Measurements from ENCODE around the gene AURKA.

Gene AURKA

DNA sequence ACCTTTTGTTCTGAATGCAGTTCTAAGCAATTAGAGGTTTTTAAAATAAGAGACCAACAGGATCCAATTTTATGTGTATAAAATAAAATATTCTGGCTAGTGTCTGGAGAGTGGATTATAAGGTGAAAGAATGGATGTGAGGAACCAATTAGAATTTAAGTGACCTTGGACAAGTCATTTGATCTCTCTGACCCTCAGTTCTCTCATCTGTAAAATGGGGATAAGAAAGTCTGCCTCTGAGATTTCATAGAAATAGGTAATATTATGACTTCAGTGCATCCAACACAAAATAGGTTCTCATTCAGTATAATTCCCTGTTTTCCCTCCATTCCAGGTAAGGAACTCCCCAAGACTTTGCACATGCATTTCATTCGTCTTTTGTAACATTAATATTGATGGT, 38.9 kb upstream of the AURKA start:
- Histone ChIP-seq H3K9me3 (ENCODE audit: control insufficient read depth, low read length) (no peaks in the 10 kb centered on the region), H2AFZ (no peak overlapping the region), H3K36me3 (ENCODE audit: control insufficient read depth, insufficient read depth, low read length) (no peaks in the 10 kb centered on the region), H3K4me3 (ENCODE audit: low read depth, low read length) (no peak overlapping the region), H3K9ac (no peak overlapping the region), H3K4me1 (no peaks in the 10 kb centered on the region), H3K27me3 (ENCODE audit: control insufficient read depth, insufficient read depth, low read length) (no peaks in the 10 kb centered on the region), H3K4me2 (ENCODE audit: low read length) (no peak overlapping the region), H3K79me2 (no peaks in the 10 kb centered on the region), H3K27ac (no peak overlapping the region)
- TF ChIP-seq, protein P1, sequence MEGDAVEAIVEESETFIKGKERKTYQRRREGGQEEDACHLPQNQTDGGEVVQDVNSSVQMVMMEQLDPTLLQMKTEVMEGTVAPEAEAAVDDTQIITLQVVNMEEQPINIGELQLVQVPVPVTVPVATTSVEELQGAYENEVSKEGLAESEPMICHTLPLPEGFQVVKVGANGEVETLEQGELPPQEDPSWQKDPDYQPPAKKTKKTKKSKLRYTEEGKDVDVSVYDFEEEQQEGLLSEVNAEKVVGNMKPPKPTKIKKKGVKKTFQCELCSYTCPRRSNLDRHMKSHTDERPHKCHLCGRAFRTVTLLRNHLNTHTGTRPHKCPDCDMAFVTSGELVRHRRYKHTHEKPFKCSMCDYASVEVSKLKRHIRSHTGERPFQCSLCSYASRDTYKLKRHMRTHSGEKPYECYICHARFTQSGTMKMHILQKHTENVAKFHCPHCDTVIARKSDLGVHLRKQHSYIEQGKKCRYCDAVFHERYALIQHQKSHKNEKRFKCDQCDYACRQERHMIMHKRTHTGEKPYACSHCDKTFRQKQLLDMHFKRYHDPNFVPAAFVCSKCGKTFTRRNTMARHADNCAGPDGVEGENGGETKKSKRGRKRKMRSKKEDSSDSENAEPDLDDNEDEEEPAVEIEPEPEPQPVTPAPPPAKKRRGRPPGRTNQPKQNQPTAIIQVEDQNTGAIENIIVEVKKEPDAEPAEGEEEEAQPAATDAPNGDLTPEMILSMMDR (IDR thresholded peaks at IDR 0.05) = no peak

DNA sequence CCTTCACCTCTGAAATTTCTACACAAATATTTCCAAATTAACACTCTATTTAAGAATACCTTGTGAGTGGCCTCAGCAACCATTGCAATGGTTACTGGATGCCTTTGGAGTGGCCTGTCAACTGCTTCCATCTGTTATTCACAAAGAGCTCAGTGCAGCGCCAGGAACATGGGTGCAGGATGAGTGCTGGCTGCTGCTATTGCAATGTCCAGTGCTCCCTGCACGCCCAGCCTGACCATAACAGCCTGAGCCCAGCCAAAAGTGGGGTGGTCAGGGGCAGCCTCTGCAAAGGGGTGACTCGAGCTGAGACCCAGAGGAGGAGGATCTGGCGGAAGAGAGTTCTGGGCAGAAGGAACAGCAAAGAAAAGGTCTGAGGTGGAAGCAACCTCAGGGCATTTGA, 38.4 kb upstream of the AURKA start:
- no peak overlapping the region for H3K9ac ChIP-seq
- no peak overlapping the region for H2AFZ ChIP-seq
- H3K79me2 ChIP-seq = no peaks in the 10 kb centered on the region

DNA sequence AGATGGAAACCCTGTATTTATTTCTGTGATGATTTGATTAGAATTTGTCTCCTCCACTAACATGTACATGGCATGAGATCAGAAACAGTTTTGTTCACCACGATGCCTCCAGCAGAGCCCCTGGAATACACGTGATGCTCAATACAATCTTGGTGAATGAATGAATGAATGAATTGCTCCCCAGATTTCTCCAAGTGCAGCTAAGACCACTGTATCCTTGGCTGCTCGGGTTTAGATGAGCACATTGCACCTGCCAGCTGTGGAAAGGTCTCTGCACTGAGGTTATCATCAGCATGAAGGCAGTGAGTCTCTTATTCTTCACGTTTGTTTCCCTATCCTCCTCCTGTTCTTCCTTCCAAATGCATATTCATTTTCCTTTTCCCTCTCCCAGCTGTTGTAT, 37.9 kb upstream of the AURKA start:
- no peak overlapping the region for H3K9ac ChIP-seq
- TF ChIP-seq, protein P1 (IDR thresholded peaks at IDR 0.05) = no peak
- H3K4me2 ChIP-seq (ENCODE audit: low read length) = no peak overlapping the region
- no peak overlapping the region for H2AFZ ChIP-seq
- no peaks in the 10 kb centered on the region for H3K4me1 ChIP-seq
- no peak overlapping the region for H3K27ac ChIP-seq
- H3K27me3 ChIP-seq (ENCODE audit: control insufficient read depth, insufficient read depth, low read length) = no peaks in the 10 kb centered on the region
- H3K36me3 ChIP-seq (ENCODE audit: control insufficient read depth, insufficient read depth, low read length) = no peaks in the 10 kb centered on the region
- H3K9me3 ChIP-seq (ENCODE audit: control insufficient read depth, low read length) = no peaks in the 10 kb centered on the region
- no peaks in the 10 kb centered on the region for H3K79me2 ChIP-seq
- H3K4me3 ChIP-seq (ENCODE audit: low read depth, low read length) = no peak overlapping the region

More for the DNA sequence above, 38.4 kb upstream of the AURKA start:
- Histone ChIP-seq H3K36me3 (ENCODE audit: control insufficient read depth, insufficient read depth, low read length) (no peaks in the 10 kb centered on the region), H3K27ac (no peak overlapping the region), H3K4me3 (ENCODE audit: low read depth, low read length) (no peak overlapping the region), H3K27me3 (ENCODE audit: control insufficient read depth, insufficient read depth, low read length) (no peaks in the 10 kb centered on the region), H3K4me2 (ENCODE audit: low read length) (no peak overlapping the region), H3K9me3 (ENCODE audit: control insufficient read depth, low read length) (no peaks in the 10 kb centered on the region), H3K4me1 (no peaks in the 10 kb centered on the region)
- TF ChIP-seq, protein P1 (IDR thresholded peaks at IDR 0.05) = no peak

DNA sequence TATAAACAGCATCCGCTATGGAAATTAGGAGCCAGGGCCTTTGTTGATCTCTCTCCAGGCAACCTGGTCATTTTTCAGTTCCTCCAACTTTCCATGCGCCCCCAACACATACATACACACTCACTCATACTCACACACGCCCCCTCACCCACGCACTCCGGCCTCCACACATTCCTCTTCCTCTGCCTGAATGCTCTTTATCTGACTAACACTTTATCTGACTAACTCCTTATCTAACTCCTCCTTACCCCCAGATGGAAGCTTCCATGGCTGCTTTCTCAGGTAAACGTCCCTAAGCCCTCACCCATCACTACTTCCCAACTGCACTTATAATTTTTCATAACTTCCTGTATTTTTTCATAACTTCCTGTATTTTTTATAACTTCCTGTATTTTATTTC, 37.5 kb upstream of the AURKA start:
- H2AFZ ChIP-seq = no peak overlapping the region
- H3K9me3 ChIP-seq (ENCODE audit: control insufficient read depth, low read length) = no peaks in the 10 kb centered on the region
- TF ChIP-seq, protein P1 (IDR thresholded peaks at IDR 0.05) = no peak
- no peaks in the 10 kb centered on the region for H3K4me1 ChIP-seq
- no peaks in the 10 kb centered on the region for H3K79me2 ChIP-seq
- no peaks in the 10 kb centered on the region for H3K27me3 ChIP-seq (ENCODE audit: control insufficient read depth, insufficient read depth, low read length)
- no peak overlapping the region for H3K9ac ChIP-seq
- H3K4me2 ChIP-seq (ENCODE audit: low read length) = no peak overlapping the region
- no peak overlapping the region for H3K27ac ChIP-seq
- no peaks in the 10 kb centered on the region for H3K36me3 ChIP-seq (ENCODE audit: control insufficient read depth, insufficient read depth, low read length)
- H3K4me3 ChIP-seq (ENCODE audit: low read depth, low read length) = no peak overlapping the region

DNA sequence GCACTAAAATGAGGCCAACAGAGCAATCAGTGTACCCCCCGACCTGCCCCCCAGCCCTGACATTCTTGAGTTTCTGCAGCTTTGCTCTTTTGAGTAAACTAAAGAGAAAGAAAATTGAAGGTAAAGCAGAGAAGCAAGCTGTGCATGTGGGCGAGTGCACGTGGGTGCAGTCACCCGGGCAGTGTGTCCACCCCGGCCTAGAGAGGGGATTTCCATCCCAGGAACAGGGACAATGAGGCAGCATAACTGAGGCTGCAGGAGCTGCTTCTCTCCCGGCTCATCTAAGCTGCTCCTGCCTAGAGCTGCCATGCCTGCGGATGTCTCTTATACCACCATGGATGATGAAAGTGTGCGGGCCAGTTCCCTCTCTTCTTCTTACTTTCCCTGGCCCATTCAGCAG, 36.9 kb upstream of the AURKA start:
- H3K4me1 ChIP-seq = no peaks in the 10 kb centered on the region
- no peak overlapping the region for H3K9ac ChIP-seq
- TF ChIP-seq, protein P1 (IDR thresholded peaks at IDR 0.05) = no peak
- H2AFZ ChIP-seq = no peak overlapping the region
- H3K4me3 ChIP-seq (ENCODE audit: low read depth, low read length) = no peak overlapping the region
- H3K36me3 ChIP-seq (ENCODE audit: control insufficient read depth, insufficient read depth, low read length) = no peaks in the 10 kb centered on the region
- H3K4me2 ChIP-seq (ENCODE audit: low read length) = no peak overlapping the region
- H3K79me2 ChIP-seq = no peaks in the 10 kb centered on the region
- no peaks in the 10 kb centered on the region for H3K27me3 ChIP-seq (ENCODE audit: control insufficient read depth, insufficient read depth, low read length)
- H3K9me3 ChIP-seq (ENCODE audit: control insufficient read depth, low read length) = no peaks in the 10 kb centered on the region
- H3K27ac ChIP-seq = no peak overlapping the region
